Hepatocyte (in vitro differentiated cells): ENCODE data around the gene TAL2. TPM values are rescaled to one million over a fixed set of nuclear protein-coding genes. Genes with fewer than 3 reads are reported as not detected.

Experiments
- DNase-seq: peaks from one replicate; pipeline ENCODE4 v3.0.0-alpha.2; 2016; ENCODE audit warnings: low spot score
- H2AFZ ChIP-seq: fragments of 200-600 bp; sonication (generic); 2 replicates; pipeline ENCODE4 v1.6.0; 2016; ENCODE audit warnings: antibody characterized with exemption, mild to moderate bottlenecking
- H3K27ac ChIP-seq: fragments of 200-600 bp; sonication (generic); 2 replicates; pipeline ENCODE4 v1.5.1; 2016; ENCODE audit warnings: mild to moderate bottlenecking
- H3K27me3 ChIP-seq: fragments of 200-600 bp; sonication (generic); 2 replicates; pipeline ENCODE4 v1.6.1; 2016
- H3K36me3 ChIP-seq: fragments of 200-600 bp; sonication (generic); replicated peaks from 2 replicates; pipeline ENCODE4 v1.5.1; 2016; ENCODE audit warnings: low read depth; ENCODE audit not compliant: insufficient read depth
- H3K4me1 ChIP-seq: fragments of 200-600 bp; sonication (generic); 2 replicates; pipeline ENCODE4 v1.5.1; 2016; ENCODE audit warnings: mild to moderate bottlenecking, moderate library complexity; ENCODE audit not compliant: insufficient read depth
- H3K4me2 ChIP-seq: fragments of 200-600 bp; sonication (generic); 2 replicates; pipeline ENCODE4 v1.6.0; 2016
- H3K4me3 ChIP-seq: fragments of 200-600 bp; sonication (generic); 2 replicates; pipeline ENCODE4 v1.5.1; 2016; ENCODE audit warnings: mild to moderate bottlenecking
- H3K79me2 ChIP-seq: fragments of 200-600 bp; sonication (generic); 2 replicates; pipeline ENCODE4 v1.6.0; 2017; ENCODE audit warnings: mild to moderate bottlenecking
- H3K9me2 ChIP-seq: fragments of 200-600 bp; sonication (generic); replicated peaks from 2 replicates; pipeline ENCODE4 v1.6.0; 2017; ENCODE audit warnings: mild to moderate bottlenecking; ENCODE audit not compliant: insufficient read depth
- H3K9me3 ChIP-seq: fragments of 200-600 bp; sonication (generic); 2 replicates; pipeline ENCODE4 v1.5.1; 2016; ENCODE audit warnings: low read depth, mild to moderate bottlenecking
- H4K20me1 ChIP-seq: fragments of 200-600 bp; sonication (generic); 2 replicates; pipeline ENCODE4 v1.6.0; 2016; ENCODE audit warnings: mild to moderate bottlenecking; ENCODE audit not compliant: insufficient read depth, poor library complexity, severe bottlenecking
- EZH2 ChIP-seq: fragments of 200-600 bp; sonication (generic); IDR thresholded peaks from 2 replicates; pipeline ENCODE4 v1.6.1; 2016; ENCODE audit warnings: antibody characterized with exemption, mild to moderate bottlenecking, borderline replicate concordance
- EZH2phosphoT487 ChIP-seq: fragments of 200-600 bp; sonication (generic); IDR thresholded peaks from one replicate; pipeline ENCODE4 v1.6.1; 2018; ENCODE audit warnings: antibody characterized with exemption, mild to moderate bottlenecking, low read depth, moderate library complexity; ENCODE audit not compliant: unreplicated experiment, severe bottlenecking
- WGBS: methylation state at CpG from one replicate; pipeline ENCODE4 v1.1.6; 2016; ENCODE audit warnings: low lambda C conversion rate; ENCODE audit errors: missing lambda C conversion rate; 5-methylcytosine and 5-hydroxymethylcytosine counted together
- polyA plus RNA-seq: library from polyadenylated mRNA; unstranded; fragments of >200 nt; fragmentation: Nextera tagmentation; extraction: Ambion mirVana; gene quantifications from 2 replicates; pipeline ENCODE4 v1.2.1, GENCODE V29; 2016
- total RNA-seq: library from RNA; depleted of rRNA; stranded (reverse); fragments of >200 nt; gene quantifications from 2 replicates; pipeline ENCODE4 v1.2.3, GENCODE V29; 2014
- TF ChIP-seq, protein P1 (sequence below): fragments of 200-600 bp; sonication (generic); IDR thresholded peaks from 2 replicates; pipeline ENCODE4 v1.5.1; 2016; ENCODE audit warnings: antibody characterized with exemption, mild to moderate bottlenecking; ENCODE audit not compliant: poor library complexity

The TAL2 gene
- total and polyA plus RNA-seq, 2 experiments from 2014 or later: not detected

DNA sequence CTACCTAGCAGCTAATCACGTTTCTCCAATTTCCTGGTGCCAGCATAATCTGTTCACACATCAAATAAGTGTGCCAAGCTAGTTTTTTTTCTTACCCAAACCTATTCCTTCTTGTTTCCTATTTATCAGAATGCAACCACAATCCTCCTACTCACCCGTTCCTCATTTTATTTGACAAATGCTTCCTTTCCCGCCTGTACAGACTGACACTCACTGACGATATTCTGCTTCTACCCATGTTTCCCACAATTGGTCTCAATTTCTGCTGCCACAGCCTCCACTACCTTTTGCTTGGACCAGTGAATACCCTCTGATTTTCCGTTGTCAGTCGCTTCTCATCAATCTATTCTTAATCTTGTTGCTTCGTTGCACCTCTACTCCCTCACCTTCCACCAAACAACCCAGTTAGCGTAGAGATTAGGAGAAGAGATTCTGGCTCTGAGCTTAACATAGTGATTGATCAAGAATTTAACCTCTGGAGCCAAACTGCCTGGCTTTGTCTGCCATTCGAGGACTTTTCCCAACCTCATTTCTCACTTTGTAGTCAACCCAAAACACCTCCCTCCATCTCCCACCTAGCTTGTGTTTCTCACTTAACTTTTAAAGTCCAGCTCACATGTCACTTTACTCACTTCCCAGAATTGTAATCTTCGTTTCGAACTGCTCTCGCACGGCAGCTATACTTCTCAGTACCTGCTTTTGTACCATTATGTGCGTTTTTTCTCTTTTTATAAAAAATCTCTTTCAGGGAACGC lies 31.4 kb downstream of the TAL2 start:
- DNase-seq: no peak
- Histone ChIP-seq H3K9me2 (no peaks in the 10 kb centered on the region), H3K4me3 (peak overlapping the region; percentile 41), H3K9me3 (no peaks in the 10 kb centered on the region), H3K79me2 (peaks cover 23% of the 10 kb centered on the region), H4K20me1 (no peaks in the 10 kb centered on the region), H3K27me3 (peaks cover 21% of the 10 kb centered on the region), H3K4me1 (peaks cover 2% of the 10 kb centered on the region), H2AFZ (peak overlapping the region; percentile 45), H3K4me2 (peak overlapping the region; percentile 76), H3K27ac (no peak overlapping the region), H3K36me3 (no peaks in the 10 kb centered on the region)
- no peak for TF ChIP-seq EZH2phosphoT487
- TF ChIP-seq EZH2: no peak
- TF ChIP-seq, protein P1, sequence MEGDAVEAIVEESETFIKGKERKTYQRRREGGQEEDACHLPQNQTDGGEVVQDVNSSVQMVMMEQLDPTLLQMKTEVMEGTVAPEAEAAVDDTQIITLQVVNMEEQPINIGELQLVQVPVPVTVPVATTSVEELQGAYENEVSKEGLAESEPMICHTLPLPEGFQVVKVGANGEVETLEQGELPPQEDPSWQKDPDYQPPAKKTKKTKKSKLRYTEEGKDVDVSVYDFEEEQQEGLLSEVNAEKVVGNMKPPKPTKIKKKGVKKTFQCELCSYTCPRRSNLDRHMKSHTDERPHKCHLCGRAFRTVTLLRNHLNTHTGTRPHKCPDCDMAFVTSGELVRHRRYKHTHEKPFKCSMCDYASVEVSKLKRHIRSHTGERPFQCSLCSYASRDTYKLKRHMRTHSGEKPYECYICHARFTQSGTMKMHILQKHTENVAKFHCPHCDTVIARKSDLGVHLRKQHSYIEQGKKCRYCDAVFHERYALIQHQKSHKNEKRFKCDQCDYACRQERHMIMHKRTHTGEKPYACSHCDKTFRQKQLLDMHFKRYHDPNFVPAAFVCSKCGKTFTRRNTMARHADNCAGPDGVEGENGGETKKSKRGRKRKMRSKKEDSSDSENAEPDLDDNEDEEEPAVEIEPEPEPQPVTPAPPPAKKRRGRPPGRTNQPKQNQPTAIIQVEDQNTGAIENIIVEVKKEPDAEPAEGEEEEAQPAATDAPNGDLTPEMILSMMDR: no peak
- 16% methylated on average over 15 of the region's 15 CpGs for WGBS

DNA sequence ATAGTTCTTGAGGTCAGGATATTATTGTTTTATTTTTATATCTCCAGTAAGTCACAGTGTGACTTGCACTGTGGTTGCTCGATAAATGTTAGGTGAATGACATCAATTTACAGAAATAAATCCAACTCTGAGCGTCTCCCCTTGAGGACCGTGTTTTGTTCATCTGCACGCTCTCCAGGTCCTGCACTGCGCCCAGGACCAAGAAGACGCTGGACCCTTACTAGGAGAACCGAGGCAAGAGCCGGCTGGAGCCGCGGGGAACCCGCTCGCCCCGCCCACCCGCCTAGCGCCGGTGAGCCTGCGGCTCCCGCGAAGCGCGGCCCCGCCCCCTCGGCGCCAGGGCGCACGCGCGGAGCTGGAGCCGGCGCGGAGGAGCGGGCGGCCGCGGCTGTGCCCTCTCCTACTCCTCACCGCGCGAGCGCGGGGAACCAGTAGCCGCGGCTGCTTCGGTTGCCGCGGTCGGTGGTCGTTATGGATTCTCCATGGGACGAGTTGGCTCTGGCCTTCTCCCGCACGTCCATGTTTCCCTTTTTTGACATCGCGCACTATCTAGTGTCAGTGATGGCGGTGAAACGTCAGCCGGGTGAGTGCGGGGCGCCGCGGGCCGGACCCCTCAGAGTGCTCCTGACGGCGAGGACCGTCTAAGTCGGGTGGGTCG lies 32.1 kb downstream of the TAL2 start, which contains the start of gene TMEM38B:
Gene TMEM38B, plus strand, starts transcription at position 352 of the 658 bp plus-strand sequence. Its CDS starts 120 bp downstream, at position 472.
- H4K20me1 ChIP-seq: no peaks in the 10 kb centered on the region
- peak within 1 kb of the TSS; percentile 76 for H3K4me2 ChIP-seq
- WGBS: under 1% methylated on average over 63 of the region's 65 CpGs
- peaks cover 21% of the 10 kb centered on the region for H3K27me3 ChIP-seq
- no peak for TF ChIP-seq EZH2
- TF ChIP-seq, protein P1: no peak
- no peak for TF ChIP-seq EZH2phosphoT487
- DNase-seq: peak; percentile 95
- peak within 1 kb of the TSS; percentile 72 for H3K27ac ChIP-seq
- H3K79me2 ChIP-seq: peaks cover 30% of the 10 kb centered on the region
- no peaks in the 10 kb centered on the region for H3K36me3 ChIP-seq
- H3K9me3 ChIP-seq: no peaks in the 10 kb centered on the region
- H3K4me1 ChIP-seq: peaks cover 2% of the 10 kb centered on the region
- peak within 1 kb of the TSS; percentile 95 for H2AFZ ChIP-seq
- no peaks in the 10 kb centered on the region for H3K9me2 ChIP-seq
- H3K4me3 ChIP-seq: peak within 1 kb of the TSS; percentile 81

DNA sequence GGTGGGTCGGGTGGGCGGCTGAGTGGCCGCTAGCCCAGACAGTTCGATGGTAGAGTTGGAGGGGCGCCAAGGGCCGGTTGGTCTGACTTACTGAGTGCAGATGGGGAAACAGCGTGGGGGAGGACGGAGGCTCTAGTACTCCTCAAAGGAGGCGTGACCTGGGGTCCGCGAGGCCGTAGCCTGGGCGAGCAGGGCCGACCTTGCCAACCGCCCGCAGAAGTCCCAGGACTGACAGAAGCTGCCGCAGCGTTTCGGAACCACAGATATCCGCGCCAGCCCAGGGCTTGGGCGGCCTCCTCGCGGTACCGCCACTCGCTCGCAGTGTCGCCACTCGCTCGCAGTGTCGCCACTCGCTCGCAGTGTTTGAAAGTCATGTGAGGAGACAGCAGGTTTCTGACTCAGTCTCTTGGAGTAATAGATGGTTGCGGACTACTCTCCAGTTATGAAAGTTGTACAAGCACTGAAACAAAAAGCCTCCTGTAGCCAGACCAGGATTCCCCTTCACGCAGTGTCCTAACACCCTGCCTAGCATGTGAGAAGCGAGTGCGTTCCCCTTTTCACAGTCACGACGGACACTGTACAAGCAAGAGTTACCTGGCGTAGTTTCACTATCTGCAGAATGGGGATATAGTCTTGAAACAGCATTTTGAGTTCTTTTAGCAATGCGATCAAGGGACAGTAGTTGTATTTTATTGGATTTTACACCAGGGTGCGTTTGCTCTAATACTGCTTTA lies 32.8 kb downstream of the TAL2 start:
- Histone ChIP-seq H3K79me2 (peaks cover 37% of the 10 kb centered on the region), H3K27ac (peak overlapping the region; percentile 72), H3K4me3 (peak overlapping the region; percentile 81), H4K20me1 (no peaks in the 10 kb centered on the region), H3K27me3 (peaks cover 21% of the 10 kb centered on the region), H3K4me1 (peaks cover 2% of the 10 kb centered on the region), H3K4me2 (peak overlapping the region; percentile 76), H3K9me3 (no peaks in the 10 kb centered on the region), H2AFZ (peak overlapping the region; percentile 95), H3K9me2 (no peaks in the 10 kb centered on the region), H3K36me3 (no peaks in the 10 kb centered on the region)
- 4% methylated on average over 36 of the region's 42 CpGs for WGBS
- TF ChIP-seq, protein P1: no peak
- TF ChIP-seq EZH2 (no peak), EZH2phosphoT487 (no peak)
- DNase-seq: peak; percentile 75
